PFSK-1 (cell line): ENCODE results near the gene DGKB.

Experiments
- FOXP2 ChIP-seq: optimal IDR thresholded peaks from 2 replicates; pipeline ENCODE3; 2011; ENCODE audit warnings: borderline replicate concordance, control low read depth, inconsistent platforms; ENCODE audit not compliant: insufficient read depth; ENCODE audit errors: extremely low read length, extremely low read depth
- POLR2AphosphoS5 ChIP-seq: IDR thresholded peaks from 2 replicates; pipeline ENCODE4 v1.6.1; 2012; ENCODE audit warnings: low read depth, mild to moderate bottlenecking, control low read depth, low read length, moderate library complexity
- SIN3A ChIP-seq: IDR thresholded peaks from 2 replicates; pipeline ENCODE4 v1.6.1; 2012; ENCODE audit warnings: mild to moderate bottlenecking, low read length, moderate library complexity, borderline replicate concordance; ENCODE audit not compliant: insufficient read depth
- TAF1 ChIP-seq: IDR thresholded peaks from 2 replicates; pipeline ENCODE4 v1.6.1; 2012; ENCODE audit warnings: low read length, control low read depth, borderline replicate concordance; ENCODE audit not compliant: insufficient read depth
- TF ChIP-seq, protein P1 (sequence below), 2 experiments: IDR thresholded peaks; 2 replicates each; pipeline versions ENCODE4 v1.6.1 to v1.8.0; 2011 to 2012; ENCODE audit warnings: low read depth in 2 of 2, low read length in 2 of 2, control low read depth in 1 of 2, inconsistent platforms in 1 of 2, mild to moderate bottlenecking in 1 of 2, moderate library complexity in 1 of 2; ENCODE audit not compliant: insufficient read depth in 1 of 2

Gene DGKB

DNA sequence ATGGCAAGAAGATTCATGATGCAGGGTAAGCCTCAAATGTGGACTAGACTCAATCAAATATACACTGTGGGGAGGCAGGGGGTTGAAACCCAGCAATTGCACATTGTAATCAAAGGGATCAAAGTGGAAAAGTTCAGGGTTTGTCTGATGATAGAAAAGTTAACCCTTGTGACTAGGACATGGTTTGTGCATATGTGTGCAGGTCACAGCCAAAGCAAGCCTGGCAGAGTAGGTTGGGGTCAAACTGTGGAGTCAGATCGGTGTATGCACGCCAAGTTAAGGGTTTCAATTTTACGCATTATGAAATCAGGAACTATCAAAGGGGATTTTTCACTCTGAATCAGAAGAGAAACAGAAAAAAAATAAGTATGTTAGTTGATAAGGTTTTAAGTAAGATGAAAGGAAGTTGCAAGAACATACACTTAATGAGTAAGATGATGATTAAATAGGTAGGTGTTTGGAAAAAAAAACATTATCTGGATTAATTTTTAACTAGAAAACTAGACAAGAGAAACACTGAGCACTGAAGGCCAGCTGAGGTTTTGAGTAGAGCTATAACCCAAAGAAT, 188.3 kb downstream of the DGKB start:
- TF ChIP-seq, protein P1, sequence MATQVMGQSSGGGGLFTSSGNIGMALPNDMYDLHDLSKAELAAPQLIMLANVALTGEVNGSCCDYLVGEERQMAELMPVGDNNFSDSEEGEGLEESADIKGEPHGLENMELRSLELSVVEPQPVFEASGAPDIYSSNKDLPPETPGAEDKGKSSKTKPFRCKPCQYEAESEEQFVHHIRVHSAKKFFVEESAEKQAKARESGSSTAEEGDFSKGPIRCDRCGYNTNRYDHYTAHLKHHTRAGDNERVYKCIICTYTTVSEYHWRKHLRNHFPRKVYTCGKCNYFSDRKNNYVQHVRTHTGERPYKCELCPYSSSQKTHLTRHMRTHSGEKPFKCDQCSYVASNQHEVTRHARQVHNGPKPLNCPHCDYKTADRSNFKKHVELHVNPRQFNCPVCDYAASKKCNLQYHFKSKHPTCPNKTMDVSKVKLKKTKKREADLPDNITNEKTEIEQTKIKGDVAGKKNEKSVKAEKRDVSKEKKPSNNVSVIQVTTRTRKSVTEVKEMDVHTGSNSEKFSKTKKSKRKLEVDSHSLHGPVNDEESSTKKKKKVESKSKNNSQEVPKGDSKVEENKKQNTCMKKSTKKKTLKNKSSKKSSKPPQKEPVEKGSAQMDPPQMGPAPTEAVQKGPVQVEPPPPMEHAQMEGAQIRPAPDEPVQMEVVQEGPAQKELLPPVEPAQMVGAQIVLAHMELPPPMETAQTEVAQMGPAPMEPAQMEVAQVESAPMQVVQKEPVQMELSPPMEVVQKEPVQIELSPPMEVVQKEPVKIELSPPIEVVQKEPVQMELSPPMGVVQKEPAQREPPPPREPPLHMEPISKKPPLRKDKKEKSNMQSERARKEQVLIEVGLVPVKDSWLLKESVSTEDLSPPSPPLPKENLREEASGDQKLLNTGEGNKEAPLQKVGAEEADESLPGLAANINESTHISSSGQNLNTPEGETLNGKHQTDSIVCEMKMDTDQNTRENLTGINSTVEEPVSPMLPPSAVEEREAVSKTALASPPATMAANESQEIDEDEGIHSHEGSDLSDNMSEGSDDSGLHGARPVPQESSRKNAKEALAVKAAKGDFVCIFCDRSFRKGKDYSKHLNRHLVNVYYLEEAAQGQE (IDR thresholded peaks at IDR 0.05; ENCODE audit: insufficient read depth in 1 of 2, low read depth in 2 of 2, low read length in 2 of 2), result no peak
- TF ChIP-seq FOXP2, result no peak
- no peak for TF ChIP-seq POLR2AphosphoS5
- no peak for TF ChIP-seq TAF1
- no peak for TF ChIP-seq SIN3A

DNA sequence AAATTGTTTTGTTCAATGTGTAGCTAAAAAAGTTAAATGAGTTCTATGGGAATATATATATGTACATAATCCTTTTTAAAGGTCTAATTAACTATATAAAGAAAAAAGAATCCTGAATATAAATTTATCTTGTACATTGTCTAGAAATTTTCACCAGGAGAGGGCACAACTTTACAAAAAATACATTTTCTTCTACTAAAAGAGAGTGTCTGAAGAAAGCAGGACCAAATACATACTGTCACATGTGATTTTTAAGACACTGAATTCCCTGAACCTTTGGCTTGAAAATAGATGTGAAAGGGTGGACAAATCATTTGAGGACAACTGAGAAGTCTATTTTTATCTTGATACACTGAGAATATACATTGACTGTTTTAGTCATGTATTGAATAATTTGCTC, 204.3 kb downstream of the DGKB start:
- TF ChIP-seq, protein P1 (IDR thresholded peaks at IDR 0.05; ENCODE audit: insufficient read depth in 1 of 2, low read depth in 2 of 2, low read length in 2 of 2), result no peak
- TF ChIP-seq FOXP2 (no peak), TAF1 (no peak), POLR2AphosphoS5 (no peak), SIN3A (no peak)

DNA sequence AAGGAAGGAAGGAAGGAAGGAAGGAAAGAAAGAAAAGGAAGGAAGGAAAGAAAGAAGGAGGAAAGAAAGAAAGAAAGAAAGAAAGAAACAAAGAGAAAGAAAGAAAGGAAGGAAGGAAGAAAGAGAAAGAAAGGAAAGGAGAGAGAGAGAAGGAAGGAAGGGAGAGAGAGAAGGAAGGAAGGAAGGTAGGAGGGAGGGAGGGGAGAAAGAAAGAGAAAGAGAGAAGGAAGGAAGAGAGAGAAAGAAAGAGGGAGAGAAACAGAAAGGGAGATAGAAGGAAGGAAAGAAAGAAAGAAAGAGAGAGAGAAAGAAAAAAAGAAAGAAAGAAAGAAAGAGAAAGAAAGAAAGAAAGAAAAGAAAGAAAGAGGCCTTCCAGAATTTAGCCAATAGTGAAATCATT, 204.9 kb downstream of the DGKB start:
- TF ChIP-seq TAF1 (no peak), SIN3A (no peak), FOXP2 (no peak), POLR2AphosphoS5 (no peak)
- TF ChIP-seq, protein P1 (IDR thresholded peaks at IDR 0.05; ENCODE audit: insufficient read depth in 1 of 2, low read depth in 2 of 2, low read length in 2 of 2), result no peak

DNA sequence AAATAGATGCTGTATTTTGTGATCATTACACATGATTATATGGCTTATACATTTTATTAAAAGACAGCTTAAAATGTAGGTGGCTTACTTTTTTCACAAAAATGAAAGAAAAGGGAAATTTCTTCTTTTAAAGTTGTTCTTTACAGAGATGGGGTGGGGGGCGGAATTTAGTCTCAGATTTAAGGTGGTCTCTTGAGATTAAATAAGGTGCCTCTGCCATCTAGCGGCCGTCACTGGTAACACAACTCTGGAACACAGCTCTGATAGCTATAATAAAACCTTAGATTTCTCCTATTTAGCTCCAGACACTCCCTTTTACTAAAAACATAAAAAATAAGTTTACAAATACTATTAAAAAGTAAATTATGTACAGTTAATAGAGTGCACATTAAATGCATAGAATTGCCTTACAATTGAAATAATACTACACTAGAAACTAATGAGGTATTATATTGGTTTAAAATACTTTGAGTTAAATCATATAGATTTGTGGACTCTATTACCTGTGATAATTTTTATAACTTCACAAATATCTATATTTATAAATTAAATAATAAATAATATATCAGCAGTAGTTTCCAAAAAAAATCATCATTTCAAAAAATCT, 210.9 kb downstream of the DGKB start:
- no peak for TF ChIP-seq SIN3A
- TF ChIP-seq, protein P1 (IDR thresholded peaks at IDR 0.05; ENCODE audit: insufficient read depth in 1 of 2, low read depth in 2 of 2, low read length in 2 of 2), result no peak
- TF ChIP-seq TAF1, result no peak
- no peak for TF ChIP-seq POLR2AphosphoS5
- no peak for TF ChIP-seq FOXP2

DNA sequence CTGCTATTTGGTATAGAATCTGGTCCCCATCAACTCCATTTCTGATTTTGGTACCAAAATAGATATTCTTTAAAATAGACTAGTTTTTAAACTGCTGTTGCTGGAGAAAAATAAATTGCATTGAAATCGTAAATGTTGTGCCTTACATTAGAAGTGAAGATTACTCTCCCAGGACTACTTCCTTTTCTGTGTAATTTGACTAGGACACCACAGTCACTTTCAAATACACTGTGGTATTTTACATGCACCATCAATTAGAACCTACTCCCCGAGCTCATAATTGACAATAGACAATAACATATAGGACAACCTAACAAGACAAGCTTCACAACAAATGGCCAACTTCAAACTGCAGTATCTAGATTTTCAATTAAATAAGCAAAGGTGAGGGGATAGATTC, 211.5 kb downstream of the DGKB start:
- TF ChIP-seq SIN3A (no peak), POLR2AphosphoS5 (no peak), FOXP2 (no peak), TAF1 (no peak)
- TF ChIP-seq, protein P1 (IDR thresholded peaks at IDR 0.05; ENCODE audit: insufficient read depth in 1 of 2, low read depth in 2 of 2, low read length in 2 of 2), result no peak
